K562 (cell line): ENCODE results near the gene RUNDC3A. TPM values are rescaled to one million over a fixed set of nuclear protein-coding genes. Genes with fewer than 3 reads are reported as not detected.

Experiments
- ATAC-seq: fragments of 200-7000 bp; cut with Tn5 transposase; 3 replicates; pipeline ENCODE4 v1.9.1; 2020; ENCODE audit warnings: moderate library complexity
- BruUV-seq: library from RNA; stranded (reverse); fragments of 400-500 nt; replicated peaks from 2 replicates; lab custom pipeline; 2021; lab: Mats Ljungman, UMichigan
- CTCF ChIA-PET: fragments of 300-600 bp; formaldehyde crosslinking; extraction: SDS; loops from one replicate; lab custom pipeline; 2021; ENCODE audit warnings: low intra/inter-chr PET ratio; lab: Yijun Ruan, JAX
- POLR2A ChIA-PET: fragments of 300-600, 350-650 bp; sonication (Branson Sonifier 250); formaldehyde crosslinking; extraction: SDS; loops from one replicate; lab custom pipeline; 2021; ENCODE audit warnings: antibody characterized with exemption, inconsistent platforms; lab: Yijun Ruan, JAX
- DNase-seq, 4 experiments: peaks; one replicate each; pipeline versions ENCODE4 v3.0.0 to v3.0.0-alpha.2; 2011 to 2018; ENCODE audit warnings: low spot score in 3 of 4, mixed read lengths in 3 of 4; ENCODE audit errors: extremely low read depth in 1 of 4
- FAIRE-seq: peaks from 2 replicates; lab custom pipeline; 2011; peaks lifted over from hg19 to GRCh38; lab: Jason Lieb, UNC
- H2AFZ ChIP-seq: 2 replicates; pipeline ENCODE4 v1.6.0; 2011; ENCODE audit warnings: low read depth, low read length, control low read depth, inconsistent platforms
- H3K27ac ChIP-seq: fragments of 200-600 bp; 3 replicates; pipeline ENCODE4 v1.8.0; 2011; ENCODE audit warnings: low read depth, mild to moderate bottlenecking, control low read depth, inconsistent platforms, low read length, moderate library complexity, mixed read lengths; ENCODE audit errors: extremely low read depth
- H3K27me3 ChIP-seq, 2 experiments: fragments of 300-600 bp in 1 of 2; 2 replicates in 1 of 2; 3 replicates in 1 of 2; pipeline versions ENCODE4 v1.6.0 to v1.8.0; 2011; ENCODE audit warnings: inconsistent platforms in 2 of 2, low read length in 2 of 2, mild to moderate bottlenecking in 1 of 2, mixed read lengths in 1 of 2, moderate library complexity in 1 of 2; ENCODE audit not compliant: control insufficient read depth in 2 of 2, insufficient read depth in 2 of 2
- H3K36me3 ChIP-seq: fragments of 300-600 bp; 3 replicates; pipeline ENCODE4 v1.8.0; 2011; ENCODE audit warnings: mild to moderate bottlenecking, low read length, inconsistent platforms; ENCODE audit not compliant: control insufficient read depth, insufficient read depth
- H3K4me1 ChIP-seq, 2 experiments: fragments of 200-600 bp in 1 of 2; replicated peaks in 1 of 2; 2 replicates in 1 of 2; 3 replicates in 1 of 2; pipeline versions ENCODE4 v1.5.1 to v1.8.0; 2011; ENCODE audit warnings: inconsistent platforms in 2 of 2, low read length in 2 of 2, mild to moderate bottlenecking in 1 of 2, mixed read lengths in 1 of 2, moderate library complexity in 1 of 2; ENCODE audit not compliant: control insufficient read depth in 2 of 2, insufficient read depth in 2 of 2
- H3K4me2 ChIP-seq: 2 replicates; pipeline ENCODE4 v1.6.1; 2011; ENCODE audit warnings: low read length, control low read depth, inconsistent platforms, mixed read lengths; ENCODE audit not compliant: insufficient read depth
- H3K4me3 ChIP-seq: fragments of 200-600 bp; sonication (generic), shearing (Covaris generic); 2 replicates; pipeline ENCODE4 v1.5.1; 2016; ENCODE audit warnings: control low read depth, inconsistent platforms
- H3K79me2 ChIP-seq: fragments of 200-600 bp; 3 replicates; pipeline ENCODE4 v1.8.0; 2011; ENCODE audit warnings: low read length, inconsistent platforms; ENCODE audit not compliant: control insufficient read depth, insufficient read depth
- H3K9ac ChIP-seq, 2 experiments: 2 replicates each; pipeline versions ENCODE4 v1.6.0 to v1.6.1; 2011; ENCODE audit warnings: low read depth in 2 of 2, low read length in 2 of 2, control low read depth in 1 of 2, inconsistent platforms in 1 of 2, mild to moderate bottlenecking in 1 of 2, mixed read lengths in 1 of 2; ENCODE audit not compliant: insufficient read depth in 1 of 2
- H3K9me1 ChIP-seq: one replicate; pipeline ENCODE4 v1.6.0; 2011; ENCODE audit warnings: inconsistent platforms, mild to moderate bottlenecking, low read length, moderate library complexity; ENCODE audit not compliant: control insufficient read depth, insufficient read depth
- H3K9me3 ChIP-seq: replicated peaks from 2 replicates; pipeline ENCODE4 v1.5.1; 2011; ENCODE audit warnings: low read depth, low read length, inconsistent platforms; ENCODE audit not compliant: control insufficient read depth, insufficient read depth
- H4K20me1 ChIP-seq: replicated peaks from 2 replicates; pipeline ENCODE4 v1.6.1; 2011; ENCODE audit warnings: low read length, inconsistent platforms, mixed read lengths; ENCODE audit not compliant: control insufficient read depth, insufficient read depth
- ATF1 ChIP-seq, 2 experiments: fragments of 450-650 bp in 1 of 2; IDR thresholded peaks; 2 replicates each; pipeline ENCODE4 v1.6.1; 2016; ENCODE audit warnings: missing compliant biosample characterization in 1 of 2, missing genetic modification characterization in 1 of 2
- ERF ChIP-seq: fragments of 450-650 bp; formaldehyde crosslinking; IDR thresholded peaks from 2 replicates; pipeline ENCODE4 v1.4.0; 2020; ENCODE audit warnings: mild to moderate bottlenecking, mixed read lengths
- MED1 ChIP-seq: sonication (generic); formaldehyde crosslinking; IDR thresholded peaks from 2 replicates; pipeline ENCODE4 v1.8.1; 2023; ENCODE audit warnings: missing genetic modification reagents, borderline replicate concordance
- NFYB ChIP-seq: IDR thresholded peaks from 2 replicates; pipeline ENCODE4 v1.6.1; 2011; ENCODE audit warnings: mild to moderate bottlenecking, moderate library complexity; ENCODE audit not compliant: insufficient read length; ENCODE audit errors: extremely low read depth
- NR1H2 ChIP-seq: sonication (generic); formaldehyde crosslinking; IDR thresholded peaks from 2 replicates; pipeline ENCODE4 v1.4.0; 2020; ENCODE audit warnings: mild to moderate bottlenecking, missing genetic modification reagents
- PATZ1 ChIP-seq: fragments of 250-450 bp; sonication (Bioruptor Pico); IDR thresholded peaks from 2 replicates; pipeline ENCODE4 v1.5.0; 2020; ENCODE audit warnings: mild to moderate bottlenecking, borderline replicate concordance
- PCBP1 ChIP-seq: fragments of 200-400 bp; formaldehyde crosslinking; IDR thresholded peaks from 2 replicates; pipeline ENCODE4 v1.6.1; 2018; ENCODE audit warnings: mild to moderate bottlenecking, low read depth, low read length; ENCODE audit not compliant: poor library complexity, severe bottlenecking
- RFX7 ChIP-seq: fragments of 250-450 bp; sonication (Bioruptor Pico); IDR thresholded peaks from 2 replicates; pipeline ENCODE4 v1.5.1; 2021; ENCODE audit warnings: mild to moderate bottlenecking
- TCFL5 ChIP-seq: fragments of 250-450 bp; sonication (Bioruptor Pico); conservative IDR thresholded peaks from 2 replicates; pipeline ENCODE4 v1.6.1; 2021; ENCODE audit warnings: mild to moderate bottlenecking, moderate library complexity, matching md5 sums
- ZNF395 ChIP-seq: fragments of 200-800 bp; sonication (Bioruptor generic); IDR thresholded peaks from 2 replicates; pipeline ENCODE4 v1.6.1; 2017; ENCODE audit warnings: missing genetic modification characterization, missing compliant biosample characterization
- WGBS: fragments of 100-300 bp; shearing (Covaris generic); methylation state at CpG from one replicate; pipeline ENCODE4 v1.1.6; 2016; ENCODE audit warnings: low coverage, mixed read lengths; ENCODE audit not compliant: insufficient coverage; ENCODE audit errors: missing lambda C conversion rate; 5-methylcytosine and 5-hydroxymethylcytosine counted together
- in situ Hi-C: fragments of 300-500 bp; cut with MboI; formaldehyde crosslinking; loops from 4 replicates; pipeline ENCODE4 v1.15.0; 2018; ENCODE audit warnings: inconsistent platforms, mixed read lengths
- intact Hi-C: fragments of 100-400 bp; cut with micrococcal nuclease; formaldehyde crosslinking; loops from 2 replicates; pipeline ENCODE4 v1.14.2; 2022
- polyA plus RNA-seq, 8 experiments: library from polyadenylated mRNA; depleted of rRNA in 4 of 8; stranded (reverse) in 5 of 8; unstranded in 3 of 8; fragments of >200 nt; fragmentation: Nextera tagmentation in 2 of 8; fragmentation: Illumina TruSeq in 1 of 8; extraction: Ambion mirVana in 2 of 8; extraction: Trizol in 1 of 8; gene quantifications; 2 replicates each; pipeline versions ENCODE4 v1.2.1 to v1.2.3, GENCODE V29; 2011 to 2014; ENCODE audit warnings: inconsistent platforms in 1 of 8, missing spikeins in 1 of 8
- total RNA-seq, 7 experiments: library from RNA; depleted of rRNA in 6 of 7; stranded (reverse); fragments of >200 nt in 6 of 7; fragmentation: Illumina TruSeq in 2 of 7; extraction: Trizol in 2 of 7; gene quantifications; 2 replicates each; pipeline versions ENCODE4 v1.2.1 to v1.2.3, GENCODE V29; 2011 to 2021; ENCODE audit warnings: low replicate concordance in 1 of 7
- TF ChIP-seq, protein P1 (sequence below): fragments of 450-650 bp; IDR thresholded peaks from 2 replicates; pipeline ENCODE4 v1.6.1; 2018; ENCODE audit warnings: mild to moderate bottlenecking, low read depth; ENCODE audit not compliant: partially characterized antibody
- TF ChIP-seq, protein P2 (sequence below): fragments of 250-450 bp; sonication (Bioruptor Pico); IDR thresholded peaks from 2 replicates; pipeline ENCODE4 v1.8.0; 2022; ENCODE audit warnings: inconsistent platforms

RUNDC3A gene
- total and polyA plus RNA-seq, 9 of the 15 experiments (the other 6 are each of a cell fraction or from before 2014, with no cell fraction given) = not detected

GRCh38 chr17:44335564-44335963, 27.2 kb downstream of the RUNDC3A start (continued):
- TF ChIP-seq TCFL5 (CRISPR knock-in tag) = no peak
- TF ChIP-seq MED1 (CRISPR knock-in tag) = no peak
- TF ChIP-seq, protein P1, sequence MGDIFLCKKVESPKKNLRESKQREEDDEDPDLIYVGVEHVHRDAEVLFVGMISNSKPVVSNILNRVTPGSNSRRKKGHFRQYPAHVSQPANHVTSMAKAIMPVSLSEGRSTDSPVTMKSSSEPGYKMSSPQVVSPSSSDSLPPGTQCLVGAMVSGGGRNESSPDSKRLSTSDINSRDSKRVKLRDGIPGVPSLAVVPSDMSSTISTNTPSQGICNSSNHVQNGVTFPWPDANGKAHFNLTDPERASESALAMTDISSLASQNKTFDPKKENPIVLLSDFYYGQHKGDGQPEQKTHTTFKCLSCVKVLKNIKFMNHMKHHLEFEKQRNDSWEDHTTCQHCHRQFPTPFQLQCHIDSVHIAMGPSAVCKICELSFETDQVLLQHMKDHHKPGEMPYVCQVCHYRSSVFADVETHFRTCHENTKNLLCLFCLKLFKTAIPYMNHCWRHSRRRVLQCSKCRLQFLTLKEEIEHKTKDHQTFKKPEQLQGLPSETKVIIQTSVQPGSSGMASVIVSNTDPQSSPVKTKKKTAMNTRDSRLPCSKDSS = no peak
- no peak for TF ChIP-seq ERF

DNA sequence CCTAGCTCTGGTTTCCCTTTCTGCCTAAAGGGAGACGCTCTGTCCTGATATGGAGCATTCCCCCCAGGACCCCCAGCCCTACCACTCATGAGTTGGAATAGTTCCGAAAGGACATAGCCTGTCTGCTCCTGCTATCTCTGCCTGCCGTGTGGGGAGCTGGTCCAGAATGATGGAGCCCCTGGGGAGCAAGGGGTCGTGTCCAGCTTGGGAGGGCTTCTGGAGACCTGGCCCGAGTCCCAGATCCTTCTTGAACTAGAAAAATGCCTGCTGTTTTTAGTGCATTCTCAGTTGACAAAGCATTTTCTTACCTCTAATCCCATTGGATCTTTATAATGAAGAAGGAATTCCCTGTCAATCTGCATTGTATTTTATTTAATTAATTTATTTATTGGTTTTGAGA, 27.6 kb downstream of the RUNDC3A start:
- Histone ChIP-seq H4K20me1 (no peaks in the 10 kb centered on the region), H3K9me1 (no peaks in the 10 kb centered on the region), H3K4me1 (peaks cover under 1 to 7% of the 10 kb centered on the region in 2 experiments; a peak in 4 of 5 replicates), H3K27ac (no peak overlapping the region), H2AFZ (no peak overlapping the region), H3K36me3 (no peaks in the 10 kb centered on the region), H3K9me3 (no peaks in the 10 kb centered on the region), H3K79me2 (no peaks in the 10 kb centered on the region), H3K4me2 (no peak overlapping the region), H3K9ac (no peak overlapping the region), H3K27me3 (no peaks in the 10 kb centered on the region), H3K4me3 (no peak overlapping the region)
- intact Hi-C loops (no loop called here), in situ Hi-C loops (loop anchor here (25.0 kb wide), 1 partner anchor 399 kb away; the partner anchor contains the start of gene PPY)
- ChIA-PET CTCF (no interaction called here), POLR2A (no interaction called here)
- 10% methylated on average over 5 of the region's 5 CpGs for WGBS
- DNase-seq (no peak), FAIRE-seq (no peak), ATAC-seq (no peak)
- TF ChIP-seq NR1H2 (CRISPR knock-in tag) = no peak
- TF ChIP-seq ZNF395 = no peak
- TF ChIP-seq RFX7 (CRISPR knock-in tag) = no peak
- no peak for TF ChIP-seq NFYB
- TF ChIP-seq PATZ1 = no peak
- TF ChIP-seq PCBP1 = no peak
- TF ChIP-seq ATF1 (CRISPR knock-in tag; IDR thresholded peaks at IDR 0.05) = no peak
- TF ChIP-seq ATF1 (tag; IDR thresholded peaks at IDR 0.05) = no peak
- TF ChIP-seq, protein P2, sequence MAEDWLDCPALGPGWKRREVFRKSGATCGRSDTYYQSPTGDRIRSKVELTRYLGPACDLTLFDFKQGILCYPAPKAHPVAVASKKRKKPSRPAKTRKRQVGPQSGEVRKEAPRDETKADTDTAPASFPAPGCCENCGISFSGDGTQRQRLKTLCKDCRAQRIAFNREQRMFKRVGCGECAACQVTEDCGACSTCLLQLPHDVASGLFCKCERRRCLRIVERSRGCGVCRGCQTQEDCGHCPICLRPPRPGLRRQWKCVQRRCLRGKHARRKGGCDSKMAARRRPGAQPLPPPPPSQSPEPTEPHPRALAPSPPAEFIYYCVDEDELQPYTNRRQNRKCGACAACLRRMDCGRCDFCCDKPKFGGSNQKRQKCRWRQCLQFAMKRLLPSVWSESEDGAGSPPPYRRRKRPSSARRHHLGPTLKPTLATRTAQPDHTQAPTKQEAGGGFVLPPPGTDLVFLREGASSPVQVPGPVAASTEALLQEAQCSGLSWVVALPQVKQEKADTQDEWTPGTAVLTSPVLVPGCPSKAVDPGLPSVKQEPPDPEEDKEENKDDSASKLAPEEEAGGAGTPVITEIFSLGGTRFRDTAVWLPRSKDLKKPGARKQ (CRISPR knock-in tag) = no peak
- no TSS peak for BruUV-seq
